AG08396 (cell line): ENCODE measurements around the gene TSPEAR.

Experiments
- DNase-seq: peaks from one replicate; pipeline ENCODE4 v3.0.0; 2012; ENCODE audit warnings: low spot score, mixed read lengths

Gene TSPEAR

DNA sequence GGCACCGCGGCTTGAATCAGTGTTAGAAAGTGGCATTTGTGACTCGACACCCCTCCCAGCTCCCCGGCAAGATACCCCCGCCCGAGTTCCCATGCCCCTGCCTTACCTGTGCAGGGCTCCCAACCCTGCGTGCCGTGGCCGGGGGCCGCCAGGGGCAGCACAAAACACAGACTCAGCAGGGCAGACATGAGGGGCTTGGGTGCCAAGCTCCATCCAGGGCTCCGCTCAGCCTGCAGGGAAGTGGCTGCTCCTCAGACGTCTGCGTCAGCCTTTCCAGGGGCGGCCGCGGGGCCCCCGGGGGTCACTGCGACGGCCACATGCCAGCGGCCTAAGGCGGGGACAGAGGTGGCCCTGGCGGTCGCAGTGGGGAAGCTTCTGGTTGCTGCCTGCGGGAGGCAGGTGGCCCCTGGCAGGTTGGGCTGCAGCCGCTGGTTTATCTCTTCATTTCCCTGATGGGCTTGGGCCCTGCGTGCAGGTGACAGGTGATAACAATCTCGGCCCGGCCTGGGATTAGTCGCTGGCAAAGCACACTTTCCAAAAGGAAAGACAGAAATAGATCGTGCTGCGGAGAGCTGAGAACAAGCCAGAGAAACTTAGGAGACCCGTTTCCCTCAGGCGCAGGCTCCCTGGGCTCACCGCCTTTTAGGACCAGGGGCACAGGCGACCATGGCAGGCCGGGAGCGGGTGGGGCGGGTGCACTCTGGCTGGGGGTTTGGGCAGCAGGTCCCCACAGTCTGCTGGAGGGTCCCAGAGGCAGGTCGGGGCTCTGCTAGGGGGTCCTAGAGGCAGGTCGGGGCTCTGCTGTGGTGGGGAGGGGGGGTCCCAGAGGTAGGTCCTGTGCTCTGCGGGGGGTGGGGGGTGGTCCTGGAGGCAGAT, at the start of gene TSPEAR:
Gene TSPEAR, minus strand, starts transcription at position 246 of the 876 bp plus-strand sequence. Its CDS starts 58 bp downstream, at position 188.
- no peak for DNase-seq

DNA sequence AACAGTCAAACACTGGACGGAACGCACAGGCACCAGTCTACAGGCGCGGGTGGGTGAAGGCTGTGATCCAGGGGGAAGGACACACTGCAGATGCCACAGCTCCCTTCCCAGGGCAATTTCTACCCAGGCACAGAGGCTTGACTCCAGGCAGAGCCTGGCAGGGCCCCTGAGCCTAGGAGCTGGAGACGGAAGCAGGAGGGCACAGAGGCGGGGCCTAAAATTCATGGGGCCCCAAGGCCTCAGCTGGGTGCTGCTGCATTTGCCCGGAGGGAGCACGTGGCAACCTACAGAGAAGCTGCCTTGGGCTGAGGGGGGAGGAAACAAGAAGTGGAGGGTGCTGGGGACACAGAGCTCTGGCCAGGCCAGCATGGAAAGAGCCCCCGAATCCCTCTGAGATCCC, 49.0 kb upstream of the TSPEAR start:
- no peak for DNase-seq

DNA sequence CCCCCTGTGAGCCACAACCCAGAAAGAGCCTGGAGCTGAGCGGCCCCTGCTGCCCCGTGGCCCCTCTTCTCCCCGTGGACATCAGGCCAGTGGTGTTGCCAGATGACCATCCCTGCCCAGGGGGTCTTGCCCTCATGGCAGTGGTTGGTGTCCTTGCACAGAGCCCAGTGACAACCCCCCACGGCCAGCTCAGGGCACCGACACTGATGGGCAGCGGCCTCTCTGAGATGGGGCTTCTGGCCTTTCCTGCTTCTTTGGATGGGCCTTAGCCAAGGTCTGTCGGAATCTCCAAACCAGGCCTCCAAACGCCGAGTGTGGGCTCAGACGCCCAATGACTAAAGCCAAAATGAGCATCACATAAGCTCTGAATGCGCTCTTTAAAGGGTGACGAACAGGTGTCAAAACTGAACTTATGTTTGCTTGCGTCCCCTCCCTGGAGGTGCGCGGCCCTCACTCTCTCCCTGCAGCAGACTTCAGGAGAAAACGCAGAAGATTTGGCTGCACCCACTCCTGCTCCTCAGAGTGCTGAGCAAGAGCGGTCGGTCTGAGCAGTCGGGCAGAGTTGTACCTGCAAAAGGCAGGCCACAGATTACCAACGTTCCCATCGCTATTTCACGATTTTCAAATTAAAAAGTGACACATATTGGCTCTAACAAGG, 48.4 kb upstream of the TSPEAR start:
- DNase-seq = no peak

DNA sequence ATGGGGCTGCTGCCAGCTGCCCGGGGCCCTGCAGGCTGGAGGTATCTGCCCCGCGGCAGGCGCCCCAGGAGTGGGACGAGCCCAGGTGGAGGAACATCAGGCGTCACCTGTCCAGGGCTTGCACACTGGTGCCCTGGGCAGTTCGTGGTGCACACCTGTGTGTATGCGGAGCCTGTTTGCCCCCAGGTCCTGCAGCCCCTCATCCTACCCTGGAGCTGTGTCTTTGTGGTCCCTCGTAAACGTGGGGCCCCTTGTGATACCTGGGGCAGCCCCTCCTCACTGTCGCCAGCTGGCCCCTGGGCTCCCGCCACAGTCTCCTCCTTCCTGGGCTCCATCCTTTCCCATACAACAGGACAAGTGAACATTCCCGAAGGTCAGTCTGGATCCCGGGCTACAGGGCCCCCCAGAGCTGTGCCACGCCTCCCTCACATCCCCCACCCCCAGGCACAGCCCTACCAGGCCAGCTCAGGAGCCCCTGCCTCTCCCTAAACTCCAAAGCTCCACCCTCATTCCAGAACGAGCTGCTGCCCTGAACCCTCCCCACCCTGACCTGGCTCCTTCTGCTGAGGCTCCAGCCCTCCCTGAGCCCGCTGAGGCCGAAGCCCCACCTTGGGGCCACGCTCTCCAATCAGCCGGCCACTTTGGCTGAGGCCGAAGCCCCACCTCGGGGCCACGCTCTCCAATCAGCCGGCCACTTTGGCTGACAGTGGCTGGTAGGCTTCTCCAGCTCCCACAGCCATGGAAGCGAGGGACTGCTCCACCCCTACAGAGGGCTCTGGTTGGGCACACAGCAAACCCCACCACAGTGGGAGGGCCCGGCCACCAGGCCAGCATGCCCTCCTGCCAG, 47.6 kb upstream of the TSPEAR start:
- DNase-seq = no peak

DNA sequence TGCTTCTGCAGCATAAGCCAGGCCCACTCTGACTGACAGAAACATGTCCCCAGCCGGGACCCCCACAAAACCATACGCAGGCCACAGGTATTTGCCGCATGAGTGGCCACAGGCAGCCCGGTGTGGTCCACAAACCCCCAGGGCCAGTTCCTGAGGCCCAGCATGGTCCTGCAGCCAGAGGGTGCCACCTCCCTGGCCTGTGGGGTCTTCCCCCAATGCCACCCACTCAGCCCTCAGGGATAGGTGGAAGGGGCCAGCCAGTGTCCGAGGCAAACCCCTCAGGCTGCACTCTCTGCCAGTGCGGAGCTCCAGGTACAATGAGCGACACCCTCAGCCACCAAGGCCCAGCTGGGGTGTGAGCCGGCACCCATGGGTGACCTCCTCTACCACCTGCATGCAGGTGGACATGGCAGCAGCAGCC, 46.8 kb upstream of the TSPEAR start:
- DNase-seq = no peak

DNA sequence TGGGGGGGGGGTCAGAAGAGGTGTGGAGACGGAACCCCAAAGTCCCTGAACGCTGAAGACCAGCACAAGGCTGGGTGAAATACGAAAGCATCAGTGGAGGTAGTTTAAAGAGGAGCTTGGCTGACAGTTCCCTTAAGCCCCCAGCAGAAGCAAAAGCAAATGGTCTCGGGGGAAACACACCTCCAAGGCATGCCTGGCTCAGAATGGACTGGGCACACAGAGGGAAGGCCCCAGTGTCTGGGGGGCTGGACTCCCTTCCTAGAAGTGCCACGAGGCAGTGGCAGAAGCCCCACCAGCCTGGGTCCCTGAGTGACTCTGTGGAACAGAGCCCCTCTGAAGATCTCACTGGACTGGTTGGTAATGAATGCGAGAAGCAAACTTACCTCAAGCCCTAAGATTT, 46.4 kb upstream of the TSPEAR start:
- no peak for DNase-seq

DNA sequence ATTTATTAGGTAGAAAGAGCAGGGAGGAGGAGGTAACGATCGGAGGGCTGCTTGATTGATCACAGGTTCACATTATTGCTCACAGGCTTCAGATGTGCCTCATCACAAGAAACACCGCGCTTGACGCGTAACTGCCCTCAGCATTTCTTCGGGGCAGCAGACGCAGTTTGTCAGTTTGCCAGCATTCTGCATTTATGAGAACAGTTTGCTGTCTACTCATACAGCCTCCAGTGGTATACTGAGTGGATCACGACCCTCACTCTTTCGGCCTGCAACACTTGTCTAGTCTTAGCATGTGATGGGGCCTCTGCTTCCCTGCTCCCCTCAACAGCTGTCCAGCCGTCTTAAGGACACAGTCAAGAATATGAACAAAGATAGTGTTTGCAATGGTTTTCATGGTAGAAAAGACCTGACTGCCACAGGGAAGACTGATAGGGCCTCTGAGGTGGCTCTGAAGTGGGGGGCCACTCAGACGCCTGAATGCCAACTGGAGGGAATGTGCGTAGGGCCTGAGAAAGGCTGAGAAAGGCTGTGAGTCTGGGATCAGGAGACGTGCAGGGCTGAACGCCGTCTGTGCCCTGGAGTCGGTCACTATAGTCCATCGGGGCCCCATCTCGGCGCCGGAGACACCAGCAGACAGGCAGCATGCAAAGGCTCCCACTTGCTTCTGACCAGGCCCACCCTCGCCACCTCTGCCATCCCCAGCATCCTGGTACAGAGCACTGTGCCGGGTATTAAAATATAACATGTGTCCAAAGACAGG, 45.2 kb upstream of the TSPEAR start:
- DNase-seq = no peak

DNA sequence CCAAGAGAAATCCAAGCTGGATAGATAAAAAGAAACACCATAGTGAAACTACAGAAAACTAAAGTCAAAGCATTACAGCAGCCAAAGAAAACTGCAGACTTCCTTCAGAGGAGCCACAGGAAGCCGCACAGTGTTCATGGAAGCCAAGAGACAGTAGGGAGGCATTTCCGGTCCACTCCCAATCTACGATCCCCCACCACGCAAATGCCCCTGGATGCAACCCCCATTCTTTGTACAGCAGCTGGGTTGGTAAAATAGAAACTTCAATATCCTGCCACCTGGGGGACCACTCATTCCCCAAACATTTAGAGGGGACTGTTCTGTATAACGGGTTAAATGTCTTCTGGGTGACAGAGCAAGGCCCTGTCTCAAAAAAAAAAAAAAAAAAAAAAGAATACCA, 43.9 kb upstream of the TSPEAR start:
- no peak for DNase-seq

- DNase-seq = no peak
These were observed 42.0 kb upstream of the TSPEAR start for GRCh38 chr21:44753357-44753756.

GRCh38 chr21:44752671-44753235, 41.4 kb upstream of the TSPEAR start:
- no peak for DNase-seq

GRCh38 chr21:44751799-44752636, 40.6 kb upstream of the TSPEAR start:
- DNase-seq = no peak

DNA sequence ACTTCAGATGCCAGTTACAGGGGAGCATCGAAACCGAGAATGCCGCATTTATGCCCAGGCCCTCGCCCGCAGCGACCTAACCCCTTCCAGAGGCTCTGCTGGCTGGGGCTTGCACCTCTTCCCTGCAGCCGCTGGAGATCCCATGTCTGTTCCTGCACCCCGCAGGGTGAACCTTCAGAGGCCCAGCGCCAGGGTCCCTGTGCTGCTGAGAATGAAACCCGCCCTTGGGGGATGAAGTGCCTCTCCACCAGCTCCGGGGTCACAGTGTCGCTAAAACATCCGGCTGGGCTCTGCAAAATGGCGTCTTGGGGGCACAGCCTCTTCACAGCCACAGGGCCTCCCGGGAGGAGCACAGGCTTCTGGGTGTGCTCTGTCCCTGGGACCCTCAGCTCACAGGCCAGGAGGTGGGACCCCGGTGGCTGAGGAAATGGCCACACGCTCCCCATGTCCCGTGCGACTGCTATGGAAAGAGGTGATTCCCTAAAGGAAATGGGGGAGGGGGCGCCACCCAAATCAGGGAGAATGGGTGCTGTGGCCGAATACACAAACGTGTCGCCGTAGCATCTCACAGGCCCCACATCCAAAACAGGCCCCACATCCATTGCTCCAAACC, 39.9 kb upstream of the TSPEAR start:
- no peak for DNase-seq

DNA sequence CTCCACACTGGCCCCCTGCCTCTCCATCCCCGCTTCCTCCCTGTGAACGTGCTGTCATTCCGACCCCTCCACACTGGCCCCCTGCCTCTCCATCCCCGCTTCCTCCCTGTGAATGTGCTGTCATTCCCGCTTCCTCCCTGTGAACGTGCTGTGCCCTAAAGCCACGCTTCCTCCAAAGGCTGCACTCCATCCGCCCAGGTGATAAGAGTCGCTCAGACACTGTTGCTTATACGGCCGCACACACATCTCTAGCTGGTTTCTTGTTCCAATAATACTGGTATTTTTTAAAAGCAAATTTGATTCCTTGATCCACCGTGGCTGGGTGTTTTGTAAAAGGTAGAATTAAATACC, 39.3 kb upstream of the TSPEAR start:
- no peak for DNase-seq

DNA sequence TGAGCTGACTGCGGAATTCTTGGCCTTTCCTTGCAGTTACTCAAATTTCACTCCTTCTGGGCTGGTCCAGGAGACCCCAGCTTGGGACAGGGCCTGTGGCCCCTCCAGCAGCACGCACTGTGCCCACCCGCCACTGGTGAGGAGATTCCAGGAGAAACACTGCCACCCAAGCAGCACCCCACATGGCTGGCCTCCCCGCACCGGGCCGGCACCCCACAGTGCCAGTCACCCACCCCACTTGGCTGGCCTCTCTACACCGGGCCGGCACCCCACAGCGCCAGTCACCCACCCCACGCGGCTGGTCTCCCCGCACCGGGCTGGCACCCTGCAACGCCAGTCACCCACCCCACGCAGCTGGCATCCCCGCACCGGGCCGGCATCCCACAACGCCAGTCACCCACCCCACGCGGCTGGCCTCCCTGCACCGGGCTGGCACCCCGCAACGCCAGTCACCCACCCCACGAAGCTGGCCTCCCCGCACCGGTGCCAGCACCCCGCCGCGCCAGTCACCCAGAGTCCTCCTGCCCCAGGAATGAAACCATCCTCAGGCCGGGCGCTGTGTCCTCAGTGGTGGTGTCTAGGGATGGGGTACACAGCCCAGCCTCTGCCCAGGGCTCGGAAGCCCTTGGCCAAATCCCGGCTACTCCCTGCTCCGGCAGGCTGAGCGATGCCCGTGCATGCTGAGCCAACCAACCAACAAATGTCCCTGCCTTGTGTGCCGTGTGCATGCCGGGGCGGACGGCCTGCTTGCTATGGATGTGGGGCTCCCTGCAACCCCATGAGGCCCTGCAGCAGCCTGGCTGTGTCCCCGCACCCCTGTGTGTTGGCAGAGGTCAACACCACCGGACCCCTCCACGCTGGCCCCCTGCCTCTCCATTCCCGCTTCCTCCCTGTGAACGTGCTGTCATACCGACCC, 38.6 kb upstream of the TSPEAR start:
- no peak for DNase-seq

- DNase-seq = no peak
These were observed 37.9 kb upstream of the TSPEAR start for GRCh38 chr21:44749116-44749758.

GRCh38 chr21:44748621-44749020, 37.2 kb upstream of the TSPEAR start:
- DNase-seq = no peak

DNA sequence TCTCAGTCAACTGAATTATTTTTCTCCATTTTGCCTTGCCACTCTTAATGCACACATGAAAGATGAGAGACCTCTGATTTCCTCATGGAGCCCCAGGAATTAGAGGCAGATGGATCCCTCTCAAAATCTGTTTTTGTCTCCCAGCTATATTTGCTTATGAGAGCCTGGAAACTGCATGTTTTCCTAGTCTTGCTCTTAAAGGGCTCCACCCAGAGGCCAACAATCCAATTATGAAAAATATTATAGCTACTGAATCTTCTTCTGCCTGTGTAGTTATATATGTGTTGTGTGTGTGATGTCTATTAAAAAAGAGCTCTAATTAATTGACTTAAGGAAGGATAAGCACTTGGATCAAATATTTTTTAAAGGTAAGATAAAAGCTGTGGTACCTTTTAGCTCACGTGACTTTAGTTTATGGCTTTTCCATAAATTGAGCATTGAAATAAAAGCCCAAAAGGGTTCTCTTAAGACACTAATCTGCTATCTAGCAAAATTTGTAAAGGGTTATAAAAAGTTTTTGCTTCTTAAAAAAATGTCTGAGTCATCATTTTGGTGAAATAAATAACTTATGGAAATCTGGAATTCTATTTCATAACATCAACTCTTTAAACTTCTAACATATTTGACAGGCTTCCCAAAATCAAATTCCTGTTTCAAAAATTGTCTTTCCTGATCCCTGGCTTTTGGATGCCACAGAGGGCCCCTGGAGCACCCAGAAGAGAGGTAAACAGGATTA, 31.2 kb upstream of the TSPEAR start:
- DNase-seq = no peak

DNA sequence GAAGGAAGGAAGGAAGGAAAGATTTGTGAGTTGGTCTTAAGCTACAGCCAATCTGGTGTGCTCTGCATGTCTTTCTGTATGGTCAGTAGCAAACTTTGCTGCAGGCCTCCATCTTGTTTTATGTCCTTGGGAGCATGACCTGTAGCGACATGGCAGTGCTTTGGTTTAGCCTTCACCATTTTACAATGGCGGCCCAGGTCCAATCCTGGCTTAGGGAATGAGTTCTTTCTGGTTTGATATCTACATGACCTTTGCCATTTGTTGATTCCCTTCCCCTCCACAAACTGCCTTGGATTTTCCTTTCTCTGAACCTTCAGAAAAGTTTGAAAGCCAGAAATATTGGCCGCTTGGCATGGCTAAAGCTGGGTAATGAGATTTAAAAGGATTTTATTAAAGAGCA, 30.5 kb upstream of the TSPEAR start:
- no peak for DNase-seq
